GM18870 (cell line): ENCODE data around the gene ITGAX.
A peak's percentile ranks its signal among the peaks of the same experiment; 100 is the strongest.

Source experiments
- ATAC-seq: cut with Tn5 transposase; IDR thresholded peaks from one replicate; pipeline ENCODE4 v1.9.1; 2021; ENCODE audit warnings: moderate library complexity; ENCODE audit not compliant: unreplicated experiment

ITGAX gene

GRCh38 chr16:31347445-31347844 is 7.5 kb upstream of the ITGAX start:
- ATAC-seq: no peak

DNA sequence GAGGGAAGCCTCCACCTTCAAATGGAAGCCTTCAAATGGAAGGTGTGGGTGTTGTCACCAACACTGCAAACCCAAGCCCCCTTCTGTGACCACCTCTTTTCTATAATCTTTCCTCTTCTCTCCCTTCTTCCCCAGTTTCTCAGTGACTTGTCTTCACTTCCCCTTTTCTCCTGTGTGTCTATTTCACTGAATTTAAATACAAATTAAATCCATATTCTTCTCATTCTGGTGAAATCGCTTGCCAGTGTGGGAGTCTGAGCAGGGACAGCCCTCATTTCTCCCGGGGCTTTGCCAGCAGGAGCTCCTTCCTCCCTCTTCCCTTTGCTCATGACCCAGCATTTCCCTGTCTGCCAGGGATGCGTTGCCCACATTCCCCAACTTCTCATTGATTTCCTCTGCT is 6.4 kb upstream of the ITGAX start:
- no peak for ATAC-seq

DNA sequence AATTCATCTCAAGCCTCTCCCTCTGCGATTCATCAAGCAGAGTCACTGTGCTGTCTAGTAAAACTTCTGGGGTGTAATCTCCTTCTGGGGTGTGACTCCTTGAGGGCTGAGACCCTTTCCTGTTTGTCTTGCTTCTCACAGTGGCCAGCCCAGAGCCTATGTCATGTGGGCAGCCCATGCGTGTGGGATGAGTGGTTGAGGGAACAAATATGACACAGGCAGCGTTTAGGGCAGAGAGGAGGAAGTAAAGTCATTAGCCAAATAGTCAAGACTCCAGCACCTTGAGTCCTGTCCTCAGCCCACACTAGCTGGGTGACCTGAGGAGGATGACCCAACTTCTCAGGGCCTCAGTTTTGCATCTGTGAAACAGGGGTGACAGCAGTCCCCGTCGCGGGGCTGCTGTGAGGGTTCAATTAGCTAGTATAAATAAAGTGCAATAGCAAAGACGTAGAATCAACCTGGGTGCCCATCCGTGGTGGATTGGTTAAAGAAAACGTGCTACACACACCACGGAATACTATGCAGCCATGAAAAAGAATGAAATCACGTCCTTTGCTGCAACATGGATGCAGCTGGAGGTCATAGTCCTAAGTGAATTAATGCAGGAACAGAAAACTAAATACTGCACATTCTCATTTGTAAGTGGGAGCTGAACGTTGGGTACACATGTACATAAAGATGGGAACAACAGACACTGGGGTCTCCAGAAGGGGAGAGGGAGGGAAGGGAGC is 4.5 kb upstream of the ITGAX start:
- ATAC-seq: no peak

DNA sequence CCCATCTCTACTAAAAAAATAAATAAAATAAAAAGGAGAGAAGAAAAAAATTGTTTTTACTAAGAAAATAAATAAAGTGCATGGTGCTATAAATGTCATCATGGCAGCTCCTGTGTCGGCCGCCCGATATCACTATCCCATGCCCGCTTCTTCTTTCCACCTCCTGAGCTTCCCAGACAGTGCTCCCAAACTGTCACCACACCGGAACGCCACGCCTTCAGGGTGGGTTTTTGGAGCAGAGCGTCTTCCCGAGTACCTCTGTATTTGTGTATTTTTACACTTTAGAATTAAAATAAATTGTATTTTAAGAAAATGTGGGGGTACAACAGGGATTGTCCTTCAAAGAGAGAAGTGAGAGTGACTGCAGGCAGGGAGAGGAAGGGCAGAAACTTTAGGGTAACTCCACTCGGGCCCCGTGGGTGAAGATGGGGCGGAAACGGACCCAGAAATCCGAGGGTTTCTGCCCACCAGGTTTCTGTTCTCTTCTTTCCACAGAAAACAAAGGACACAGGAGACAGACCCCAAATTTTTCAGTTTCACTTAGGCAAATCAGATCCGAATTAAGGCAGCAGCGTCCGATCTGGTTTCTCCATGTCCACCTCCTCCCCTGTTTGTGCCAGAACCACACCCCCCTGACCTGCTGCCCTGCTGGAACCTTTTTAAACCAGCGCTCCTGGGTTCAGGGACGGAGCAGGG is 3.6 kb upstream of the ITGAX start:
- no peak for ATAC-seq

DNA sequence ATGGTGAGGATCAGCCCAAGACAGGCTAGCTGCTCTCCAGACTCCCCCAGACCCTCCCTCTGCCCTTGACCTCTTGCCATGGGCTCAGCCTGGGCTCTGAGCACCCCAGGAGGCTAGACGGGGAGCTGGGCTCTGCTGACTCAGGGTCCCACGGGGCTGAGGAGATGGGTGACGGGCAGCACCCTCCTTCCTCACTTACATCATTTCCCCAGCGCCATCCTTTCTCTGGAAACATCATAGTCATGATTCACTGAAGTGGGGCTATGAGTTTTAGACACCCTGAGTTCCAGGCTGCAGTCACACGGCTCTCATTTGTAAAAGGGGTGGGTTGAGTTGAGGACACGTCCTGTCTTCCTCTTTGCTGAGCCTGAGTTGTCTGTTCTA is 3.0 kb upstream of the ITGAX start:
- no peak for ATAC-seq

GRCh38 chr16:31352376-31353115 is 2.4 kb upstream of the ITGAX start:
- ATAC-seq: no peak

GRCh38 chr16:31355431-31356100 is 590 bp downstream of the ITGAX start:
- ATAC-seq: no peak

DNA sequence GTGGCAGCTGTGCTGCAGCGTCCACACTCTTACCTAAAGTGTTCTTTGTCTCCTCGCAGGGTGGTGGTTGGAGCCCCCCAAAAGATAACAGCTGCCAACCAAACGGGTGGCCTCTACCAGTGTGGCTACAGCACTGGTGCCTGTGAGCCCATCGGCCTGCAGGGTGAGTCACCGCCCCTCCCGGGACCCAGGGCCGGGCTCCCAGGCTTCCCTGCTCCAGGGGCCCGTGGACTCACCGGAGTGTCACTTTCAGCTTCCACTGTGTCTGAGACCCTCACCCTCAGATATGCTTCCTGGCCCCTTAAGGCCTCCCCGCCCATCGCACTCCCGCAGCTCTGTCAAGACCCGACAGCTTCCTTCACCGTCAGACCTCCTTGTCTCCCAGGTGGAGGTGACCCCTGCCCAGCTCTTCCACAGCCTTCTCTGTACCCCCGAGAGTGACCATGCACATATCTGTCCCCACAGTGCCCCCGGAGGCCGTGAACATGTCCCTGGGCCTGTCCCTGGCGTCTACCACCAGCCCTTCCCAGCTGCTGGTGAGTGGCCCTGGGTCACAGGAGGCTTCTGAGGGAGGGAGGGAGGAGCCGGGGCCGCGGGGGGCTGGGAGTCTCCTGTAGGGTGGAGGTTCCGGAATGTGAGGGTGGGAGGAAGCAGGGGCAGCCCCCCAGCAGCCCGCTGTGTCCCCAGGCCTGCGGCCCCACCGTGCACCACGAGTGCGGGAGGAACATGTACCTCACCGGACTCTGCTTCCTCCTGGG is 1.8 kb downstream of the ITGAX start:
- ATAC-seq: no peak

DNA sequence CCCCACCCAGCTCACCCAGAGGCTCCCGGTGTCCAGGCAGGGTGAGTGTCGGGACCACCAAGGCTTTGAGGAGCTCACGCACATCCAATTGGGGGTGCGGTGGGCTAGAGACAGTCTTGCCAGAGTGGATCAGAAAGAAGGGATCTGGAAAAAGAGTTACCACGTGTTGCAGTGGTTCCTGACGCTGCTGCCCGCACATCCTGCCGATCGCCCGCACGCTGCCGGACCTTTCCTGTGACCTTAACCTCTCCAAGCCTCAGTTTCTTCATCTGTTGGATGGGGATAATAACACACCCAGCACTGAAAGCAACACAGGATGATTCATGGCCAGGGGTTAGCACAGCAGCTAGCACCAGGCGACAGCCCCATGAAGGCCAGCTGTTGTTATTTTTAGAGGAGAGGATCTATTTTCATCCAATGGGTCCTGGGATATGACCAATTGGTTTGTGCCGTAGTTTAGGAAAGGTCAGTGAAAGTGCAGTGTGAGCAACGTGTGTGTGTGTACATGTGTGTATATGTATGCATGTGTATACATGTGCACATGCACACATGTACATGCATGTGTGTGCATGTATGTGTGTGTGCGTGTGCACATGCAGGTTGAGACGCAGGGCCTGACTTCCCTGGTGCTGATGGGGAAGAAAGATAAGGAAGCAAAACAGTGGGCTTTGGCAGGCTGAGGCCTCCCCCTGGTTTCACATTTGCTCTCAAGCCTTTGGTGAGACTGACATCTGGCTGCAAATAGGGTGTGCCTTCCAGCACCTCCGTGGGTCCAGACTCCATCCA is 2.5 kb downstream of the ITGAX start:
- ATAC-seq: no peak

- ATAC-seq: no peak
Observed at GRCh38 chr16:31360251-31360650, 5.3 kb downstream of the ITGAX start.

DNA sequence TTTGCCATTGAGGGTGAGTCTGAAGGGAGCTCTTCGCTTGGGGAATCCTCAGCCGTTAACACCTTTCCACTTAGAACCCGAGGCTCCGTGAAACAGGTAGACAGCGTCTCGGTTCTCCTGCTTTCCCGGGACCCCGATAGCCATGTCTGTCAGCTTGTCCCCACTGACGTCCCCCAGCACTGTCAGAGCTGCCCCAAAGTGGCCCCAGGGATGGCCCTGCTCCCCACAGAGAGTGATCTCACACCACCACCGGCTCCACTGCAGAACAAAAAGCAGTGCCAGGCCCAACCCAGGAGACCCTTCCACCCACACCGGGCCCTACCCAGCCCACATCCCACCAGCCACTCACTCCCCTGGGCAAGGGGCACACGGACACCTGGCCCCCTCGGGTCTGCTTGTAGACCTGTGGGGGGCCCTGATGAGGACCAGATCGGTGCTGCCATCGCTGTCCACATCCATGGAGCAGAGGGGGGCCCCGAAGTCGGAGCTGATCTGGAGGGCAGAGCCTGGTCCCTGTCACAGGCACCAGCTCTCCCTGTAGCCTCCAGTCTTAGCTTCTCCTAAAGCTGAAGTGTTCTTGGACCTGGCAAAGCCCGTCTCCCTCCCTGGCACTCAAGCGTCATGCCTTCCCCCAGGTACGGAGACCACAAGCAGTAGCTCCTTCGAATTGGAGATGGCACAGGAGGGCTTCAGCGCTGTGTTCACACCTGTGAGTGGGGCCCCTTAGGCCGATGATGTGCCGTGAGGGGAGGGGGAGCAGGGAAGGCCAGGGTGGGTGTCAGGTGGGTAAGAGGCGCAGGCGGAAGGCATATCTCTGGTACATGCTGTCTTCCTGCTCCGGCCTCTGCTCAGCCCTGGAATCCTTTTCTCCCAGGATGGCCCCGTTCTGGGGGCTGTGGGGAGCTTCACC is 6.5 kb downstream of the ITGAX start:
- no peak for ATAC-seq

DNA sequence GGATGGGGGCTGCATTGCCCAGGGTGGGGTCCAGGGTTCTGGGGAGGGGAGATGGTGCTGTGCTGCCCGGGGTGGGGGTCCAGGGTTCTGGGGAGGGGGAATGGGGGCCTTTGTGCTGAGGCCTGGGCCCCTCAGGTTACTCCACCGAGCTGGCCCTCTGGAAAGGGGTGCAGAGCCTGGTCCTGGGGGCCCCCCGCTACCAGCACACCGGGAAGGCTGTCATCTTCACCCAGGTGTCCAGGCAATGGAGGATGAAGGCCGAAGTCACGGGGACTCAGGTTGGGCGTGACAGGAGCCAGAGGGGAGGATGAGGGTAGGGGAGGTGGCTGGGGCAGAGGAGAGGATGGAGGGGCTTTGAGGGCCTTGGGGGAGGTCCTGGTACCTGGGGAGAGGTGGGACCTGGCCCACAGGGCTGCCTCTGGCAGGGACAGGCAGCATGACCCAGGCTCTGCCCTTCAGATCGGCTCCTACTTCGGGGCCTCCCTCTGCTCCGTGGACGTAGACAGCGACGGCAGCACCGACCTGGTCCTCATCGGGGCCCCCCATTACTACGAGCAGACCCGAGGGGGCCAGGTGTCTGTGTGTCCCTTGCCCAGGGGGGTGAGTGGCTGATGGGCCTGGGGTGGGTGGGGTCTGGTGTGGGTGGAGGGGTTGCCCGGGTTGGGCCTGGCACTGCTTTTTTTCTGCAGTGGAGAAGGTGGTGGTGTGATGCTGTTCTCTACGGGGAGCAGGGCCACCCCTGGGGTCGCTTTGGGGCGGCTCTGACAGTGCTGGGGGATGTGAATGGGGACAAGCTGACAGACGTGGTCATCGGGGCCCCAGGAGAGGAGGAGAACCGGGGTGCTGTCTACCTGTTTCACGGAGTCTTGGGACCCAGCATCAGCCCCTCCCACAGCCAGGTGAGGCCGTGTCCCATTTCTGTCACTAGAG is 7.8 kb downstream of the ITGAX start:
- no peak for ATAC-seq

DNA sequence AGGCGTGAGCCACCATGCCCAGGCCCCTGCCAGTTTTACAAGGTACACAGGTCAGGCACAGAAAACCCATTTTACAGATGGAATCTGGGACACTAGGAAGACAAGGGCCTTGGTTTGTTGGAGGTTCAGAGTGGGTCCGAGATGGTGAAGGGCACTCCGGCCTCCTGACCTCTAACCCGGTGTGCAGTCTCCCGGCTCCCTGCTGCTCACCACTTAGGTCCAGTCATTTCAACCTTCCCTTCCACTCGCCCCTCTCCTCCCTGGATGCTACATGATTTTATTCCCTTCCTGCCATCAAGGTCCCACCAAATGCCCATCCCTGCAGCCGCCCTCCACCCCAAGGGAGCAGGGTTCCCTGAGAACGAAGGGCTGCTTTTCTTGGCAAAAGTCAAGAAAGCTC is 8.7 kb downstream of the ITGAX start:
- ATAC-seq: no peak

DNA sequence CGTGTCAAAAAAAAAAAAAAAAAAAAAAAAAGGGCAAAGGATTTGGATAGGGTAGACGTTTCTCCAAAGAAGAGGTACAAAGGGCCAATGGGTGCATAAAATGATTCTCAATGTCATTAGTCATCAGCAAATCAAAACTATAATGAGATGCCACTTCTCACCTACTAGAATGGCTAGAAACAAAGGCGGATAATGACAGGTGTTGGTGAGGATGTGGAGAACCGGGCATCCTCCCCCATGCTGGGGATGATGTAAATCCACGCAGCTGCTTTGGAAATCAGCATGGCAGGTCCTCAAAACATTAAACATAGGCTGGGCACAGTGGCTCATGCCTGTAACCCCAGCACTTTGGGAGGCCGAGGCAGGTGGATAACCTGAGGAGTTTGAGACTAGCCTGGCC is 9.4 kb downstream of the ITGAX start:
- no peak for ATAC-seq

GRCh38 chr16:31365131-31365865 is 10.3 kb downstream of the ITGAX start:
- ATAC-seq: peak; percentile 67

GRCh38 chr16:31367853-31368252 is 12.9 kb downstream of the ITGAX start:
- no peak for ATAC-seq

DNA sequence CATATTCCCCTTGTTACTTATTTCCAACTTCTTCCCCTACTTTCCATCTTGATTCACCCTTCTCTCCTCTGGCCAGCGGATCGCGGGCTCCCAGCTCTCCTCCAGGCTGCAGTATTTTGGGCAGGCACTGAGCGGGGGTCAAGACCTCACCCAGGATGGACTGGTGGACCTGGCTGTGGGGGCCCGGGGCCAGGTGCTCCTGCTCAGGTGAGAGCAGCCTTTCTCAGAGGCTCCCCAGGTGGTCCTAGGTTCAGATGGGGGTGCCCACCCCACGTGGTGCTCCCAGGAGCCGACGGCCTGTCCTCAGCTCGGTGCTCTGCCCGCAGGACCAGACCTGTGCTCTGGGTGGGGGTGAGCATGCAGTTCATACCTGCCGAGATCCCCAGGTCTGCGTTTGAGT is 16.0 kb downstream of the ITGAX start:
- no peak for ATAC-seq
